ENCODE data around the gene PLEKHA6.

DNA sequence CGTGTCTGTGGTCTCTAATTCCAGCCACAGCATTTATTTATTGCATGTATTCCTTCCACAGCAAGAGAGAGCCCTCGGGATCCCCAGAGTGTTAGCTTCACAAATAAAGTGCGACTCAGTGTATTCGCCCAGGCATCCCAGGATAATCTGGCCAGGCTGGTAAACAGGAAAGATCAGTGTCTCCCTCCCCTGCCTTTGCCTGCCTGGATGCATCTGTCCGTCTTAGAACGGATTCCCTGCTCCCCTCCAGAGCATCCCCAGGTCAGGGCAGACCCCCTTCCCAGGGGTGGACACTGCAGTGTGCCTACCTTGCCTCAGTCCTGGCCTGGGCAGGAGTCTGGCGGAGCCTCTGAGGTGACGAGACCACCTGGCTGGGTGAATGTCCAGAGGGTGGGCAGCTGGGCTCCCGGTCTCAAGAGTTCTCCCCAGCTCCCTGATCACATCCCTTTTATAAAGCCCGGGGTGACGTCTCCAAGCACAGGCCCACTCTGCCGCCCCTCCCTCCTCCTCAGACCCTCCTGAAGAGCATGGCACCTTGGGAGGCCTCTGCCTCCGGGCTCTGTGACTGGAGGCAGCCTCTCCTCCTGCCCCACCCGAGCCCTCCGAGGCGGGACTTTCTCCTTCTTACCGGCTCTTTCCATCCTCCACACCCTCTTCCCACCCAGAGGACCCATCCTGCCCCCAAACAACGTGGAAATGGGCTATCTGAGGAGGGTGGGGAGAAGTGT is 163.5 kb downstream of the PLEKHA6 start, which contains the start of gene KISS1:
- TF ChIP-seq POLR2A (IDR thresholded peaks at IDR 0.05; ENCODE audit: low read length) (no peak), GATA1 (IDR thresholded peaks at IDR 0.05; ENCODE audit: low read depth, low read length) (no peak)

Data from erythroblast (primary cell).